K562 (cell line): ENCODE measurements around the gene LIMS3.
"Not testable (repeated sequence)": the region's sequence is repeated elsewhere in the genome, so short reads cannot be mapped to it uniquely, and the experiment has no call there.

Experiments
- ATF1 ChIP-seq, 2 experiments: fragments of 450-650 bp in 1 of 2; IDR thresholded peaks; 2 replicates each; pipeline ENCODE4 v1.6.1; 2016; ENCODE audit warnings: missing compliant biosample characterization in 1 of 2, missing genetic modification characterization in 1 of 2
- EGR1 ChIP-seq: fragments of 450-650 bp; conservative IDR thresholded peaks from 2 replicates; pipeline ENCODE4 v1.6.1; 2017; ENCODE audit warnings: mild to moderate bottlenecking
- FOSL1 ChIP-seq: fragments of 200-800 bp; sonication (Bioruptor generic); conservative IDR thresholded peaks from 2 replicates; pipeline ENCODE4 v1.6.1; 2016; ENCODE audit warnings: missing genetic modification characterization, missing compliant biosample characterization
- MXI1 ChIP-seq: IDR thresholded peaks from 2 replicates; pipeline ENCODE4 v1.6.1; 2011; ENCODE audit warnings: low read depth, mild to moderate bottlenecking, improper control_type of control experiment, low read length
- NFE2L1 ChIP-seq: fragments of 450-650 bp; IDR thresholded peaks from 2 replicates; pipeline ENCODE4 v1.6.1; 2016; ENCODE audit warnings: missing genetic modification characterization, low read depth, mild to moderate bottlenecking, missing compliant biosample characterization, moderate library complexity, borderline replicate concordance
- POLR2A ChIP-seq: fragments of 450-650 bp; conservative IDR thresholded peaks from 2 replicates; pipeline ENCODE4 v1.6.1; 2016
- POLR2AphosphoS5 ChIP-seq: IDR thresholded peaks from 2 replicates; pipeline ENCODE4 v1.6.1; 2011; ENCODE audit warnings: mild to moderate bottlenecking, low read depth, low read length, moderate library complexity; ENCODE audit not compliant: control insufficient read depth, insufficient read depth
- POLR2H ChIP-seq: IDR thresholded peaks from 2 replicates; pipeline ENCODE4 v1.6.1; 2016; ENCODE audit warnings: missing genetic modification characterization, low read depth, mild to moderate bottlenecking, control low read depth, missing compliant biosample characterization, moderate library complexity
- ZFX ChIP-seq: sonication (generic); formaldehyde crosslinking; IDR thresholded peaks from 2 replicates; pipeline ENCODE4 v1.8.0; 2022; ENCODE audit warnings: mild to moderate bottlenecking, missing genetic modification reagents, moderate library complexity
- TF ChIP-seq, protein P1 (sequence below): fragments of 250-450 bp; sonication (Bioruptor Pico); IDR thresholded peaks from 2 replicates; pipeline ENCODE4 v1.5.0; 2021
- TF ChIP-seq, protein P2 (sequence below), 3 experiments: IDR thresholded peaks in 2 of 3; conservative IDR thresholded peaks in 1 of 3; 2 replicates each; pipeline ENCODE4 v1.5.1; 2011 to 2012; ENCODE audit warnings: low read length in 3 of 3, mild to moderate bottlenecking in 3 of 3, control low read depth in 2 of 3, improper control_type of control experiment in 1 of 3, inconsistent platforms in 1 of 3, low read depth in 1 of 3, mixed read lengths in 1 of 3, moderate library complexity in 1 of 3; ENCODE audit not compliant: insufficient read depth in 2 of 3

DNA sequence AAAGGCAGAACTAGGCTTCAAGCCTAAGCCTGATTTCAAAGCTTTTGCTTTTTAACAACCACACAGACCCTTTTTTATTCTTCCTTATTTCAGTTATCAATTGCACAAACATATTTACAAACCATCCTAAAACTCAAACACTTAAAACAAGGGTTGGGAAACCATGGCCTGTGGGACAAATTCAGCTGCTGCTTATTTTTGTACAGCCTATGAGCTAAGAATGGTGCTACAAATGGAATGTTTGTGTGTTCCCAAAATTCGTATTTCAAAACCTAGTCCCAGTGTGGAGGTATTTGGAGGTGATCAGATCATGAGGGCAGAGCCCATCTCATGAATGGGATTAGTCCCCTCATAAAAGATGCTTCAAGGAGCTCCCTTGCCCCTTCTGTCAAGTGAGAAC is 67.0 kb downstream of the LIMS3 start:
- TF ChIP-seq ZFX (CRISPR knock-in tag); FOSL1; POLR2AphosphoS5; EGR1; MXI1; NFE2L1 (tag); POLR2H (tag); POLR2A; ATF1 (CRISPR knock-in tag; IDR thresholded peaks at IDR 0.05); ATF1 (tag; IDR thresholded peaks at IDR 0.05): not testable (repeated sequence)
- TF ChIP-seq, protein P1, sequence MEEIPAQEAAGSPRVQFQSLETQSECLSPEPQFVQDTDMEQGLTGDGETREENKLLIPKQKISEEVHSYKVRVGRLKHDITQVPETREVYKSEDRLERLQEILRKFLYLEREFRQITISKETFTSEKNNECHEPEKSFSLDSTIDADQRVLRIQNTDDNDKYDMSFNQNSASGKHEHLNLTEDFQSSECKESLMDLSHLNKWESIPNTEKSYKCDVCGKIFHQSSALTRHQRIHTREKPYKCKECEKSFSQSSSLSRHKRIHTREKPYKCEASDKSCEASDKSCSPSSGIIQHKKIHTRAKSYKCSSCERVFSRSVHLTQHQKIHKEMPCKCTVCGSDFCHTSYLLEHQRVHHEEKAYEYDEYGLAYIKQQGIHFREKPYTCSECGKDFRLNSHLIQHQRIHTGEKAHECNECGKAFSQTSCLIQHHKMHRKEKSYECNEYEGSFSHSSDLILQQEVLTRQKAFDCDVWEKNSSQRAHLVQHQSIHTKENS (CRISPR knock-in tag) = not testable (repeated sequence)
- TF ChIP-seq, protein P2, sequence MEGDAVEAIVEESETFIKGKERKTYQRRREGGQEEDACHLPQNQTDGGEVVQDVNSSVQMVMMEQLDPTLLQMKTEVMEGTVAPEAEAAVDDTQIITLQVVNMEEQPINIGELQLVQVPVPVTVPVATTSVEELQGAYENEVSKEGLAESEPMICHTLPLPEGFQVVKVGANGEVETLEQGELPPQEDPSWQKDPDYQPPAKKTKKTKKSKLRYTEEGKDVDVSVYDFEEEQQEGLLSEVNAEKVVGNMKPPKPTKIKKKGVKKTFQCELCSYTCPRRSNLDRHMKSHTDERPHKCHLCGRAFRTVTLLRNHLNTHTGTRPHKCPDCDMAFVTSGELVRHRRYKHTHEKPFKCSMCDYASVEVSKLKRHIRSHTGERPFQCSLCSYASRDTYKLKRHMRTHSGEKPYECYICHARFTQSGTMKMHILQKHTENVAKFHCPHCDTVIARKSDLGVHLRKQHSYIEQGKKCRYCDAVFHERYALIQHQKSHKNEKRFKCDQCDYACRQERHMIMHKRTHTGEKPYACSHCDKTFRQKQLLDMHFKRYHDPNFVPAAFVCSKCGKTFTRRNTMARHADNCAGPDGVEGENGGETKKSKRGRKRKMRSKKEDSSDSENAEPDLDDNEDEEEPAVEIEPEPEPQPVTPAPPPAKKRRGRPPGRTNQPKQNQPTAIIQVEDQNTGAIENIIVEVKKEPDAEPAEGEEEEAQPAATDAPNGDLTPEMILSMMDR (IDR thresholded peaks at IDR 0.05 in 2 of 3, conservative IDR thresholded peaks at IDR 0.05 in 1 of 3; ENCODE audit: insufficient read depth in 2 of 3, low read depth in 1 of 3, low read length in 3 of 3) = not testable (repeated sequence)
